Measurements from ENCODE around the gene KAZN. TPM values are rescaled to one million over a fixed set of nuclear protein-coding genes. Genes with fewer than 3 reads are reported as not detected.
A peak's percentile ranks its signal among the peaks of the same experiment; 100 is the strongest.

The KAZN gene
- polyA plus RNA-seq, 1 experiment = 3.7 TPM

DNA sequence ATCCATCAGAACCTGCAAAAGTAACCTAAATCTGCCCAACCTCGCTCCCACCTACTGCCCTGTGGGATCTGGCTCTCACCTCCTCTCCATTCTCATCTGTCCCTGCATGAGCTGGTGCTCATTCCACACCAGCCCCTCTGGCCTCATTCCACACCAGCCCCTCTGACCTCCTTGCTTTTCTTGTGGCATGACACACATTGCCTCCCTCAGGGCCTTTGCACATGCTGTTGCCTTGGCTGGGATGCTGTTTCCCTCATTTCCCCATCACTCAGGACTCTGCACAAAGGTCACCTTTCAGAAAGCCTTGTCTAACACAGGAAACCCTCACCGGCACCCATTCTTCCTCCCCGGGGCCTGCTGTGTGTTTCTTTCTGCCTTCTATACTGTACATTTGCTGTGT lies 197.1 kb downstream of the KAZN start:
- ChIA-PET CTCF (interaction anchor here (0.7 kb wide), 1 partner anchor 363 kb away, joined by 8 read pairs; no protein-coding TSS in a partner anchor), POLR2A (no interaction called here)
- no peak for DNase-seq (ENCODE audit: low read depth, low spot score)
- Histone ChIP-seq H3K9me3 (ENCODE audit: control insufficient read depth, insufficient read depth, low read length) (no peaks in the 10 kb centered on the region; the same call in 1 of the 2 replicates), H3K27ac (ENCODE audit: low read depth, low read length) (no peak overlapping the region), H3K27me3 (ENCODE audit: control insufficient read depth, insufficient read depth, low read length) (no peaks in the 10 kb centered on the region), H3K4me3 (ENCODE audit: low read depth, low read length) (no peak overlapping the region)
- TF ChIP-seq CTCF (IDR thresholded peaks at IDR 0.05; ENCODE audit: low read depth, low read length) = no peak

GRCh38 chr1:14800014-14800413 lies 201.5 kb downstream of the KAZN start:
- H3K4me3 ChIP-seq (ENCODE audit: low read depth, low read length) = no peak overlapping the region
- no peak for TF ChIP-seq CTCF (IDR thresholded peaks at IDR 0.05; ENCODE audit: low read depth, low read length)
- ChIA-PET CTCF (no interaction called here), POLR2A (no interaction called here)
- no peak overlapping the region for H3K27ac ChIP-seq (ENCODE audit: low read depth, low read length)
- H3K9me3 ChIP-seq (ENCODE audit: control insufficient read depth, insufficient read depth, low read length) = peaks cover 3% of the 10 kb centered on the region
- DNase-seq (ENCODE audit: low read depth, low spot score) = no peak
- H3K27me3 ChIP-seq (ENCODE audit: control insufficient read depth, insufficient read depth, low read length) = no peaks in the 10 kb centered on the region

DNA sequence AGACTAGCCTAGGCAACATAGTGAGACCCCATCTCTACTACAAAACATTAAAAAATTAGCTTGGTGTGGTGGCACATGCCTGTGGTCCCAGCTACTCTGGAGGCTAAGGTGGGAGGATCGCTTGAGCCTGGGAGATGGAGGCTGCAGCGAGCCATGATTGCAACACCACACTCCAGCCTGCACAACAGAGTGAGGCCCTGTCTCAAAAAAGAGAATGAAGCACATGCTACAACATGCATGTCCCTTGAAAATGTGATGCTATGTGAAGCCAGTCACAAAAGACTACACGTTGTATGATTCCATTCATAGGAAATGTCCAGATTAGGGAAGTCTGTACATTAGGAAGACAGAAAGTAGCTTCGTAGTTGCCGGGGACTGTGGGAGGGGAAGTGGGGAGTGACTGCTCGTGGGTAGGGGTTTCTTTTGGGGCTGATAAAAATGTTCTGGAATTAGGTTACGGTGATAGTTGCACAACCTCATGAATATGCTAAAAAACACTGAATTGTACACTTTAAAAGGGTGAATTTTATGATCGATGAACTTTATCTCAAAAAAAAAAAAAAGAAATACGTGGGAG lies 202.1 kb downstream of the KAZN start:
- DNase-seq (ENCODE audit: low read depth, low spot score) = no peak
- H3K9me3 ChIP-seq (ENCODE audit: control insufficient read depth, insufficient read depth, low read length) = peaks cover 3% of the 10 kb centered on the region
- POLR2A ChIA-PET = interaction anchor here (0.7 kb wide), 1 partner anchor 12 kb away, joined by 3 read pairs; no protein-coding TSS in a partner anchor
- no peaks in the 10 kb centered on the region for H3K27me3 ChIP-seq (ENCODE audit: control insufficient read depth, insufficient read depth, low read length)
- no peak overlapping the region for H3K27ac ChIP-seq (ENCODE audit: low read depth, low read length)
- TF ChIP-seq CTCF (IDR thresholded peaks at IDR 0.05; ENCODE audit: low read depth, low read length) = no peak
- no peak overlapping the region for H3K4me3 ChIP-seq (ENCODE audit: low read depth, low read length)
- CTCF ChIA-PET = no interaction called here

DNA sequence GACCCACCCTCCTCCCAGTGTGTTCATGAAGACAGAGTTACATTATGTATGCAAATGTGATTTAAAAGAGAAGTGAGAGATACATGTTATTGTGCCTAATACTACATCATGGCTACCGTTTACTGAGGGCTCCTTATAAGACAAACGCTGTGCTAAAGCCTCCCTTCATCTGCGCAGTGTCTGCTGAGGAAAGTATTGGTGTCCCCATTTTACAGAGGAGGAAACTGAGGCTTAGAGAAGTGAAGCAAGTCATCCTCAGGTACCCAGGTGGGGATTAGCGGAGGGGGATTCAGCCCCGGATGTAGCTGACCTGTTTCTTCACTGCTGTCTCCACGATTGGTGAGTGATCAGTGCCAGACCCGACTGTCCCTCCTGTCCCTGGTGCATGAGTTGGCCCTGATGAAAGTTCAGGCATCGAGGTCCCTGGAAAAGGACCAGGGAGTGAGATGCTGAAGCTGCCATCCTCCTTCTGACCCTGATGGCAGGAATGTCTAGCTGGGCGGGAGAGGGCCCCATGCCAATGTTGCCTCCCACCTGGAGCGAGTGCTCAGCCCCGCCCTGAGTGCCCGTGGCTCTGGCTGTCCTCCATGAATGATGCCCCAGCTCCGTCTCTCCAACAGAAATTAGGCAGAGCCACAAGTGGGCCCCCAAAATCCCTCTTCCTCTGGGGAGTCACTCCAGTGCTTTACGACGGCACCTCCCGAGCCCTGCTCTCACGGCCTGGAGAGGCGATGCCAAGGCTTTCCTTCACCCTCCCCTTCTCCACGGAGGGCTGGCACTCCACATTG lies 204.7 kb downstream of the KAZN start:
- Histone ChIP-seq H3K27me3 (ENCODE audit: control insufficient read depth, insufficient read depth, low read length) (no peaks in the 10 kb centered on the region), H3K27ac (ENCODE audit: low read depth, low read length) (no peak overlapping the region), H3K9me3 (ENCODE audit: control insufficient read depth, insufficient read depth, low read length) (peaks cover 10% of the 10 kb centered on the region), H3K4me3 (ENCODE audit: low read depth, low read length) (no peak overlapping the region)
- DNase-seq (ENCODE audit: low read depth, low spot score) = no peak
- TF ChIP-seq CTCF (IDR thresholded peaks at IDR 0.05; ENCODE audit: low read depth, low read length) = no peak
- CTCF ChIA-PET = interaction anchor here (1.1 kb wide), 1 partner anchor 112 kb away, joined by 3 read pairs; no protein-coding TSS in a partner anchor
- POLR2A ChIA-PET = no interaction called here

GRCh38 chr1:14804626-14805025 lies 206.1 kb downstream of the KAZN start:
- DNase-seq (ENCODE audit: low read depth, low spot score) = no peak
- CTCF ChIA-PET = interaction anchor here (0.6 to 1.0 kb wide), 3 partner anchors 229 to 496 kb away, joined by 3 read pairs; no protein-coding TSS in a partner anchor
- no peak overlapping the region for H3K27ac ChIP-seq (ENCODE audit: low read depth, low read length)
- no peak overlapping the region for H3K4me3 ChIP-seq (ENCODE audit: low read depth, low read length)
- peaks cover 10% of the 10 kb centered on the region for H3K9me3 ChIP-seq (ENCODE audit: control insufficient read depth, insufficient read depth, low read length)
- TF ChIP-seq CTCF (IDR thresholded peaks at IDR 0.05; ENCODE audit: low read depth, low read length) = peak; percentile 36
- no peaks in the 10 kb centered on the region for H3K27me3 ChIP-seq (ENCODE audit: control insufficient read depth, insufficient read depth, low read length)
- POLR2A ChIA-PET = no interaction called here
